ENCODE data around the gene IL21R. TPM values are rescaled to one million over a fixed set of nuclear protein-coding genes. Genes with fewer than 3 reads are reported as not detected.
"Not testable (repeated sequence)": the region's sequence is repeated elsewhere in the genome, so short reads cannot be mapped to it uniquely, and the experiment has no call there.

Gene IL21R
- total RNA-seq, 4 donors from 2014 or later = 0.23 to 0.40 (median 0.25) TPM; not detected in 1

DNA sequence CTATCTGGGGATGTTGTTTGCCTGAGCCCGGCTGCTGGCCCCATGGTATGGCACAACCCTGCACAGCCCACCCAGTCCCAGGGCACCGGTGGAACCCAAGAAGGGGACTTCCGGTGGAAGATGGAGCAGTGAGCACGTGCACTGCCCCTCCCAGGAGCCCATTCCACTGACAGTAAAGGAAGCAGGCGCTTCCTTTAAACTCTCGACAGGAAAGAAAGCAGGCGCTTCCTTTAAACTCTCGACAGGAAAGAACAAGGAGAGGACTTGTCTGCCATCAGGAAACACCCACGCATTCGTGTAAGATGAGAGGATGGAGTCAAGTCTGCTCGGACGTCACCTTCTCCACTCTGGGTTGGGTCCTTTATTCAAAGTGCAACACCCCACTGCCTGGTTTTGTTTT is 53.7 kb downstream of the IL21R start:
- no peaks in the 10 kb centered on the region for H3K9me3 ChIP-seq
- peaks cover 0 to 11% of the 10 kb centered on the region in 2 donors for H3K36me3 ChIP-seq
- 36 to 45% methylated on average over 5 to 11 of the region's 12 CpGs for WGBS, 2 donors (ENCODE audit: low coverage in 1 of 2)
- ATAC-seq = no peak
- no peak for TF ChIP-seq EP300 (IDR thresholded peaks at IDR 0.05)
- TF ChIP-seq POLR2A (IDR thresholded peaks at IDR 0.05) = no peak
- no peak for TF ChIP-seq CTCF (IDR thresholded peaks at IDR 0.05)
- TF ChIP-seq POLR2AphosphoS5 (IDR thresholded peaks at IDR 0.05) = no peak
- peaks cover 0 to 18% (median under 1%) of the 10 kb centered on the region in 3 donors for H3K4me1 ChIP-seq
- no peak overlapping the region for H3K27ac ChIP-seq
- peaks cover 13% of the 10 kb centered on the region for H3K27me3 ChIP-seq
- H3K4me3 ChIP-seq = no peak overlapping the region

DNA sequence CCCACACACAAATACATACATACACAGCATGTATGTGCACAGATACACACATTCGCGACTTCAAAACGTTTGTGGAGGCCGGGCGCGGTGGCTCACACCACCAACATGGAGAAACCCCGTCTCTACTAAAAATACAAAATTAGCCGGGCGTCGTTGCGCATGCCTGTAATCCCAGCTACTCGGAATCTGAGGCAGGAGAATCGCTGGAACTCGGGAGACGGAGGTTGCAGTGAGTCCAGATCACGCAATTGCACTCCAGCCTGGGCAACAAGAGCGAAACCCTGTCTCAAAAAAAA is 55.6 kb downstream of the IL21R start:
- H3K27ac ChIP-seq, H3K27me3 ChIP-seq, H3K4me3 ChIP-seq, ATAC-seq, H3K9me3 ChIP-seq: not testable (repeated sequence)
- peaks cover 0 to 35% (median 10%) of the 10 kb centered on the region in 3 donors for H3K4me1 ChIP-seq
- 79% methylated on average over 15 of the region's 17 CpGs; no CpG with 5 or more reads in 1 of the 2 donors for WGBS, 2 donors (ENCODE audit: low coverage in 1 of 2)
- H3K36me3 ChIP-seq = peaks cover 0 to 29% of the 10 kb centered on the region in 2 donors

- TF ChIP-seq POLR2AphosphoS5 (IDR thresholded peaks at IDR 0.05) (no peak), EP300 (IDR thresholded peaks at IDR 0.05) (no peak), CTCF (IDR thresholded peaks at IDR 0.05) (no peak), POLR2A (IDR thresholded peaks at IDR 0.05) (no peak)
- H3K36me3 ChIP-seq = peaks cover 0 to 36% of the 10 kb centered on the region in 2 donors
- H3K27me3 ChIP-seq = no peaks in the 10 kb centered on the region
- no peak for ATAC-seq
- H3K27ac ChIP-seq = no peak overlapping the region
- H3K4me1 ChIP-seq = peaks cover 0 to 35% (median 10%) of the 10 kb centered on the region in 3 donors
- no peaks in the 10 kb centered on the region for H3K9me3 ChIP-seq
- H3K4me3 ChIP-seq = no peak overlapping the region
- WGBS, 2 donors (ENCODE audit: low coverage in 1 of 2) = 80% methylated on average over 1 of the region's 5 CpGs; no CpG with 5 or more reads in 1 of the 2 donors
Observed at GRCh38 chr16:27458258-27458657, 56.3 kb downstream of the IL21R start.

DNA sequence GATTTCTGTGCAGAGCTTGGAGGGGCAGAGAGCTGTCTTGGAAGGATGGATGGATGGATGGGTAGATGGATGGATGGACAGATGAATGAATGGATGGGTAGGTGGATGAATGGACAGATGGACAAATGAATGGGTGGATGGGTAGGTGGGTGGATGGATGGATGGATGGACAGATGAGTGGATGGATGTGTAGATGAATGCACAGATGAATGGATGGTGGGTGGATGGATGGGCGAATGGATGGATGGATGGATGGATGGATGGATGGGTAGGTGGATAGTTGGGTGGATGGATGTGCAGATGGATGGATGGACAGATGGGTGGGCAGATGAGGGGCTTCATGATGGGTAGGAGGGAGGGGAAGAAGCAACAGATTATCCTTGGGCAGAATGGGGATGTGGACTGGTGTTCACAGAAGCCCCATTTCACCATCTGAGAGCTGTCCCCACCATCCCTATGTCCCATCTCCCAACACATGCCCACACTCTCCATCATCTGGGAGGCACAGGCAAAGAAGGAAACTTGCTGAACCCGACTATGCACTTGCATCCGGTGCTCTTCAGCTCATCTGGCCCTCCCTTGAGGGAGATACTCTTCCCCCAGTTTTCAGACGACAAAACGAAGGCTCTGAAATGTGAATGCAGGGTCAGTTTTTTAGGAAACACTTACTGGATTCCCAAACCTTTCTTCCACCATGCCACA is 57.2 kb downstream of the IL21R start:
- H3K4me1 ChIP-seq = peaks cover 0 to 35% (median 10%) of the 10 kb centered on the region in 3 donors
- H3K9me3 ChIP-seq = no peaks in the 10 kb centered on the region
- TF ChIP-seq CTCF (IDR thresholded peaks at IDR 0.05) = no peak
- no peak for TF ChIP-seq POLR2AphosphoS5 (IDR thresholded peaks at IDR 0.05)
- no peak for TF ChIP-seq POLR2A (IDR thresholded peaks at IDR 0.05)
- TF ChIP-seq EP300 (IDR thresholded peaks at IDR 0.05) = no peak
- no peak overlapping the region for H3K4me3 ChIP-seq
- WGBS, 2 donors (ENCODE audit: low coverage in 1 of 2) = 72 to 75% methylated on average over 4 to 5 of the region's 5 CpGs
- no peak for ATAC-seq
- no peak overlapping the region for H3K27ac ChIP-seq
- peaks cover 0 to 45% of the 10 kb centered on the region in 2 donors for H3K36me3 ChIP-seq
- H3K27me3 ChIP-seq = no peaks in the 10 kb centered on the region

DNA sequence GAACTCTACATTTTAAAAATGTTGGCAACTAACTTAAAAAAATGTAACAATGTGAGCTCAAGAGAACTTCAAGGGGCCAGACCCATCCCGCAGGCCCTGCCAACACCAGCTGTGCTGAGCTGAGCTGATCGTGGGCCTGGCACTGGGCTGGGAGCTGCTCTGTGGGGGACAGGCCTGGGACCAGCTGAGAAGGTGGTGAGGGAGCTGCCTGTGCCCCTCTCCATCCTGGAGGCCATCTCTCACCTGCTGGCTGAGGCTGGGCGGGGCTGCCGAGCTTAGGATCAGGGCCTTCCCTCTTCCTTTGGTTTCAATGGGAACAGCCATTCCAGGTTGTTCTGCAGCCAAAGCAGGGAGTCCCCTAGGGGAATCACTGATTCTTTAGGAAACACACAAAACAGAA is 58.2 kb downstream of the IL21R start:
- TF ChIP-seq CTCF (IDR thresholded peaks at IDR 0.05) = no peak
- TF ChIP-seq POLR2A (IDR thresholded peaks at IDR 0.05) = no peak
- TF ChIP-seq EP300 (IDR thresholded peaks at IDR 0.05) = no peak
- Histone ChIP-seq H3K27ac (peak overlapping the region in 2 of 4 donors; percentile 15 to 41), H3K9me3 (no peaks in the 10 kb centered on the region), H3K4me3 (no peak overlapping the region), H3K36me3 (peaks cover 0 to 56% of the 10 kb centered on the region in 2 donors), H3K27me3 (no peaks in the 10 kb centered on the region), H3K4me1 (peaks cover 0 to 35% (median 10%) of the 10 kb centered on the region in 3 donors)
- ATAC-seq = no peak
- 50 to 71% methylated on average over 1 to 2 of the region's 4 CpGs for WGBS, 2 donors (ENCODE audit: low coverage in 1 of 2)
